Endothelial cell of umbilical vein (primary cell): ENCODE data around the gene PDLIM4. TPM values are rescaled to one million over a fixed set of nuclear protein-coding genes. Genes with fewer than 3 reads are reported as not detected.

Source experiments
- BruUV-seq: library from RNA; stranded (reverse); fragments of 400-500 nt; replicated peaks from 2 replicates; lab custom pipeline; 2021; lab: Mats Ljungman, UMichigan
- CTCF ChIA-PET: fragments of 300-600, 350-600 bp; sonication (Branson Sonifier 250); formaldehyde crosslinking; loops from one replicate; lab custom pipeline; 2021; ENCODE audit warnings: antibody characterized with exemption, inconsistent platforms; lab: Charles Lee
- POLR2A ChIA-PET: fragments of 300-600, 350-600 bp; sonication (Branson Sonifier 250); formaldehyde crosslinking; loops from one replicate; lab custom pipeline; 2021; ENCODE audit warnings: antibody characterized with exemption, inconsistent platforms; lab: Charles Lee
- DNase-seq: peaks from one replicate; pipeline ENCODE4 v3.0.0-alpha.2; 2011; ENCODE audit warnings: low read depth, low spot score
- FAIRE-seq: peaks from 2 replicates; lab custom pipeline; 2011; peaks lifted over from hg19 to GRCh38; lab: Jason Lieb, UNC
- H2AFZ ChIP-seq: 2 replicates; pipeline ENCODE4 v1.6.0; 2012; ENCODE audit warnings: low read depth, low read length, control low read depth, inconsistent platforms
- H3K27ac ChIP-seq: 2 replicates; pipeline ENCODE4 v1.5.1; 2011; ENCODE audit warnings: low read depth, mild to moderate bottlenecking, control low read depth, low read length, moderate library complexity; ENCODE audit not compliant: insufficient read depth
- H3K27me3 ChIP-seq, 2 experiments: 2 replicates each; pipeline versions ENCODE4 v1.6.0 to v1.6.1; 2011; ENCODE audit warnings: low read length in 2 of 2, mixed read lengths in 1 of 2; ENCODE audit not compliant: control insufficient read depth in 2 of 2, insufficient read depth in 2 of 2
- H3K36me3 ChIP-seq, 2 experiments: 2 replicates in 1 of 2; 3 replicates in 1 of 2; pipeline ENCODE4 v1.5.1; 2011; ENCODE audit warnings: low read length in 2 of 2, mild to moderate bottlenecking in 1 of 2, moderate library complexity in 1 of 2; ENCODE audit not compliant: control insufficient read depth in 2 of 2, insufficient read depth in 2 of 2; ENCODE audit errors: extremely low read depth in 1 of 2
- H3K4me1 ChIP-seq: 3 replicates; pipeline ENCODE4 v1.5.1; 2011; ENCODE audit warnings: mild to moderate bottlenecking, low read length; ENCODE audit not compliant: control insufficient read depth, insufficient read depth; ENCODE audit errors: extremely low read depth
- H3K4me2 ChIP-seq: 2 replicates; pipeline ENCODE4 v1.6.1; 2011; ENCODE audit warnings: low read length, control low read depth, mixed read lengths; ENCODE audit not compliant: insufficient read depth
- H3K4me3 ChIP-seq, 3 experiments: fragments of 200-600 bp in 1 of 3; sonication (generic), shearing (Covaris generic) in 1 of 3; replicated peaks in 1 of 3; 2 replicates each; pipeline ENCODE4 v1.5.1; 2011 to 2016; ENCODE audit warnings: control low read depth in 3 of 3, low read length in 3 of 3, mild to moderate bottlenecking in 2 of 3, inconsistent platforms in 1 of 3, low read depth in 1 of 3, moderate library complexity in 1 of 3; ENCODE audit not compliant: insufficient read depth in 1 of 3
- H3K79me2 ChIP-seq: 2 replicates; pipeline ENCODE4 v1.6.0; 2012; ENCODE audit warnings: low read length, inconsistent platforms; ENCODE audit not compliant: control insufficient read depth, insufficient read depth
- H3K9ac ChIP-seq: replicated peaks from 2 replicates; pipeline ENCODE3; 2011; ENCODE audit warnings: low read length, control low read depth; ENCODE audit not compliant: insufficient read depth; ENCODE audit errors: extremely low read depth
- H3K9me1 ChIP-seq: replicated peaks from 3 replicates; pipeline ENCODE4 v1.6.0; 2011; ENCODE audit warnings: mild to moderate bottlenecking, low read length; ENCODE audit not compliant: control insufficient read depth, insufficient read depth; ENCODE audit errors: extremely low read depth
- H3K9me3 ChIP-seq: replicated peaks from 2 replicates; pipeline ENCODE4 v1.5.1; 2012; ENCODE audit warnings: low read length, inconsistent platforms; ENCODE audit not compliant: control insufficient read depth, insufficient read depth
- H4K20me1 ChIP-seq: replicated peaks from 2 replicates; pipeline ENCODE3; 2011; ENCODE audit warnings: mild to moderate bottlenecking, low read length; ENCODE audit not compliant: control insufficient read depth, insufficient read depth; ENCODE audit errors: extremely low read depth
- CTCF ChIP-seq, 2 donors: IDR thresholded peaks; 1 replicate in 1 of 2; 2 replicates in 1 of 2; pipeline ENCODE4 v1.5.1; 2011; ENCODE audit warnings: low read length in 2 of 2, mild to moderate bottlenecking in 2 of 2, moderate library complexity in 2 of 2, control low read depth in 1 of 2, inconsistent platforms in 1 of 2, low read depth in 1 of 2; ENCODE audit not compliant: insufficient read depth in 1 of 2; ENCODE audit errors: extremely low read depth in 1 of 2
- FOS ChIP-seq: IDR thresholded peaks from 2 replicates; pipeline ENCODE4 v1.6.1; 2011; ENCODE audit warnings: mild to moderate bottlenecking, low read length, moderate library complexity, borderline replicate concordance; ENCODE audit not compliant: insufficient read depth
- MYC ChIP-seq: IDR thresholded peaks from one replicate; pipeline ENCODE4 v1.6.1; 2011; ENCODE audit warnings: mild to moderate bottlenecking, low read depth, low read length
- dilution Hi-C: fragments of 300-500 bp; cut with MboI; formaldehyde crosslinking; loops from one replicate; pipeline ENCODE4 v1.15.0; 2019; ENCODE audit warnings: low sequenced_read_pairs; ENCODE audit not compliant: extremely low pct_ligation_motif_present
- intact Hi-C: fragments of 100-400 bp; cut with micrococcal nuclease; formaldehyde crosslinking; loops from one replicate; pipeline ENCODE4 v1.10.0; 2022
- polyA plus RNA-seq, 4 experiments: library from polyadenylated mRNA; depleted of rRNA in 3 of 4; stranded (reverse) in 3 of 4; unstranded in 1 of 4; fragments of >200 nt; gene quantifications; 2 replicates each; pipeline versions ENCODE4 v1.2.1 to v1.2.3, GENCODE V29; 2011 to 2012; ENCODE audit warnings: missing spikeins in 1 of 4
- total RNA-seq: library from RNA; stranded (reverse); gene quantifications from 2 replicates; pipeline ENCODE4 v1.2.3, GENCODE V29; 2021
- TF ChIP-seq, protein P1 (sequence below): IDR thresholded peaks from 2 replicates; pipeline ENCODE4 v1.6.1; 2011; ENCODE audit not compliant: insufficient read depth, insufficient read length

Gene PDLIM4
- total and polyA plus RNA-seq, 2 donors (not counting 3 experiments of a cell fraction or from before 2014, with no cell fraction given): 65.7 to 112 TPM

GRCh38 chr5:132233811-132234683 is 23.4 kb upstream of the PDLIM4 start:
- Histone ChIP-seq H3K4me2 (no peak overlapping the region), H3K4me3 (no peak overlapping the region), H2AFZ (no peak overlapping the region), H3K9me1 (no peaks in the 10 kb centered on the region), H3K27me3 (peaks cover 0 to 1% of the 10 kb centered on the region in 2 experiments), H3K9me3 (no peaks in the 10 kb centered on the region), H3K79me2 (no peaks in the 10 kb centered on the region), H3K27ac (no peak overlapping the region), H3K9ac (no peak overlapping the region), H3K4me1 (no peaks in the 10 kb centered on the region), H3K36me3 (no peaks in the 10 kb centered on the region), H4K20me1 (no peaks in the 10 kb centered on the region)
- ChIA-PET CTCF (interaction anchor here (0.8 to 1.3 kb wide), 2 partner anchors 44 to 74 kb away, joined by 3 to 5 read pairs; no protein-coding TSS in a partner anchor), POLR2A (no interaction called here)
- intact Hi-C loops (no loop called here), dilution Hi-C loops (no loop called here)
- TF ChIP-seq FOS (no peak), CTCF (IDR thresholded peaks at IDR 0.05; ENCODE audit: extremely low read depth in 1 of 2, insufficient read depth in 1 of 2, low read depth in 1 of 2, low read length in 2 of 2) (no peak), MYC (no peak)
- TF ChIP-seq, protein P1, sequence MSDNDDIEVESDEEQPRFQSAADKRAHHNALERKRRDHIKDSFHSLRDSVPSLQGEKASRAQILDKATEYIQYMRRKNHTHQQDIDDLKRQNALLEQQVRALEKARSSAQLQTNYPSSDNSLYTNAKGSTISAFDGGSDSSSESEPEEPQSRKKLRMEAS: no peak
- DNase-seq: no peak
- no peak for FAIRE-seq
- no TSS peak for BruUV-seq
